Progenitor cell of endocrine pancreas (in vitro differentiated cells): ENCODE results near the gene CCDC136. TPM values are rescaled to one million over a fixed set of nuclear protein-coding genes. Genes with fewer than 3 reads are reported as not detected.
A peak's percentile ranks its signal among the peaks of the same experiment; 100 is the strongest.

ENCODE experiments used
- DNase-seq: peaks from one replicate; pipeline ENCODE4 v3.0.0; 2021; ENCODE audit warnings: low spot score; ENCODE audit not compliant: unreplicated experiment
- H3K27ac Mint-ChIP-seq: 2 replicates; pipeline ENCODE4 v1.8.0; 2021; ENCODE audit warnings: mild to moderate bottlenecking, moderate library complexity, mixed read lengths
- H3K27me3 Mint-ChIP-seq: 2 replicates; pipeline ENCODE4 v1.8.0; 2021; ENCODE audit warnings: mixed read lengths
- H3K36me3 Mint-ChIP-seq: 2 replicates; pipeline ENCODE4 v1.8.0; 2022; ENCODE audit warnings: mixed read lengths; ENCODE audit not compliant: insufficient read depth
- H3K4me1 Mint-ChIP-seq: 2 replicates; pipeline ENCODE4 v1.8.0; 2021; ENCODE audit warnings: low read depth, mixed read lengths
- H3K4me3 Mint-ChIP-seq: 2 replicates; pipeline ENCODE4 v1.8.0; 2021; ENCODE audit warnings: low read depth, mild to moderate bottlenecking, moderate library complexity, mixed read lengths
- H3K9me3 Mint-ChIP-seq: 2 replicates; pipeline ENCODE4 v1.8.0; 2021; ENCODE audit warnings: low read depth, mixed read lengths
- total RNA-seq: library from RNA; stranded (reverse); gene quantifications from 2 replicates; pipeline ENCODE4 v1.2.1, GENCODE V29; 2021
- TF ChIP-seq, protein P1 (sequence below): fragments of 200-600 bp; sonication (generic); IDR thresholded peaks from one replicate; pipeline ENCODE4 v1.5.0; 2021; ENCODE audit warnings: antibody characterized with exemption, mild to moderate bottlenecking; ENCODE audit not compliant: unreplicated experiment

The CCDC136 gene
- total RNA-seq, 1 donor from 2014 or later, result 74.2 TPM

- no peaks in the 10 kb centered on the region for H3K9me3 Mint-ChIP-seq
- H3K27me3 Mint-ChIP-seq, result no peaks in the 10 kb centered on the region
- DNase-seq, result no peak
- TF ChIP-seq, protein P1, sequence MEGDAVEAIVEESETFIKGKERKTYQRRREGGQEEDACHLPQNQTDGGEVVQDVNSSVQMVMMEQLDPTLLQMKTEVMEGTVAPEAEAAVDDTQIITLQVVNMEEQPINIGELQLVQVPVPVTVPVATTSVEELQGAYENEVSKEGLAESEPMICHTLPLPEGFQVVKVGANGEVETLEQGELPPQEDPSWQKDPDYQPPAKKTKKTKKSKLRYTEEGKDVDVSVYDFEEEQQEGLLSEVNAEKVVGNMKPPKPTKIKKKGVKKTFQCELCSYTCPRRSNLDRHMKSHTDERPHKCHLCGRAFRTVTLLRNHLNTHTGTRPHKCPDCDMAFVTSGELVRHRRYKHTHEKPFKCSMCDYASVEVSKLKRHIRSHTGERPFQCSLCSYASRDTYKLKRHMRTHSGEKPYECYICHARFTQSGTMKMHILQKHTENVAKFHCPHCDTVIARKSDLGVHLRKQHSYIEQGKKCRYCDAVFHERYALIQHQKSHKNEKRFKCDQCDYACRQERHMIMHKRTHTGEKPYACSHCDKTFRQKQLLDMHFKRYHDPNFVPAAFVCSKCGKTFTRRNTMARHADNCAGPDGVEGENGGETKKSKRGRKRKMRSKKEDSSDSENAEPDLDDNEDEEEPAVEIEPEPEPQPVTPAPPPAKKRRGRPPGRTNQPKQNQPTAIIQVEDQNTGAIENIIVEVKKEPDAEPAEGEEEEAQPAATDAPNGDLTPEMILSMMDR, result no peak
- peaks cover 23% of the 10 kb centered on the region for H3K4me1 Mint-ChIP-seq
- H3K36me3 Mint-ChIP-seq, result peaks cover 18% of the 10 kb centered on the region
- peak overlapping the region; percentile 62 for H3K27ac Mint-ChIP-seq
- no peak overlapping the region for H3K4me3 Mint-ChIP-seq
Observed at GRCh38 chr7:128745706-128746105, 46.1 kb upstream of the CCDC136 start.

GRCh38 chr7:128747327-128748079 is 44.3 kb upstream of the CCDC136 start:
- Mint-ChIP-seq H3K4me1 (peaks cover 19% of the 10 kb centered on the region), H3K27ac (peak overlapping the region; percentile 33), H3K4me3 (no peak overlapping the region), H3K9me3 (no peaks in the 10 kb centered on the region), H3K27me3 (no peaks in the 10 kb centered on the region), H3K36me3 (peaks cover 18% of the 10 kb centered on the region)
- TF ChIP-seq, protein P1, result no peak
- no peak for DNase-seq

- TF ChIP-seq, protein P1, result no peak
- Mint-ChIP-seq H3K9me3 (no peaks in the 10 kb centered on the region), H3K27ac (no peak overlapping the region), H3K4me1 (peaks cover 7% of the 10 kb centered on the region), H3K36me3 (peaks cover 24% of the 10 kb centered on the region), H3K4me3 (no peak overlapping the region), H3K27me3 (no peaks in the 10 kb centered on the region)
- no peak for DNase-seq
Observed at GRCh38 chr7:128752251-128752650, 39.5 kb upstream of the CCDC136 start.

DNA sequence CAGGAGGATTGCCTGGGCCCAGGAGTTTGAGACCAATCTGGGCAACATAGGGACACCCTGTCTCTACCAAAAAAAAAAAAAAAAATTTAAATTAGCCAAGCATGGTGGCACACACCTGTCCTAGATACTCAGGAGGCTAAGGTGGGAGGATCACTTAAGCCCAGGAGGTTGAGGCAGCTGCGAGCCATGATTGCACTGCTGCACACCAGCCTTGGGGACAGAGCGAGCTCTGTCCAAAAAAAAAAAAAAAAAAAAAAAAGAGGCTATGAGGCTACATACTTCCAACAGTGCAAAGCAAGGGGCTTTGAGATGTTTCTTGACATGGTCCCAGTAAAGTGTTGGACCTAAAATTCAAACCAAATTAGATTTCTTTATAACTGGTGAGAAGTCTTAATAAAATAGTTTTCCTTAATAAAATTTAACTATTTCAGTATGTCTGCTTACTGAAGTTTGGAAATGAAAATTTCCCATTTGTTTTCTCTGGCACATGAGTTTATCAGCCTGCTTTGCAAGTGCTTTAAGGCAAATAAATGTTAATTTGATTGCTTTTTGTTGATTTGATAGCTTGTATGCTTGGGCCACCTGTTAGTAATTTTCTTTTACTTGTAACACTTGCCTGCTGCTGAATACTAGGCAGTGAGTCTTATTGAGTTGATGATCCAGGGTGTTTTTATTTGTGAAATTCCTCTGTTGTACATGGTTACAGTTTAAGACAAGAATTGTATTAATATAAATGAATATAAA is 36.5 kb upstream of the CCDC136 start:
- no peaks in the 10 kb centered on the region for H3K9me3 Mint-ChIP-seq
- H3K4me1 Mint-ChIP-seq, result no peaks in the 10 kb centered on the region

More for the DNA sequence above, 36.5 kb upstream of the CCDC136 start:
- no peak for DNase-seq
- TF ChIP-seq, protein P1, result no peak
- no peaks in the 10 kb centered on the region for H3K27me3 Mint-ChIP-seq
- H3K4me3 Mint-ChIP-seq, result no peak overlapping the region
- peaks cover 16% of the 10 kb centered on the region for H3K36me3 Mint-ChIP-seq
- no peak overlapping the region for H3K27ac Mint-ChIP-seq
